Inflammatory macrophage (primary cell): ENCODE results near the gene LRSAM1.

Experiments
- DNase-seq, 2 donors: peaks; one replicate each; pipeline ENCODE4 v3.0.0-alpha.2; 2020 to 2022

LRSAM1 gene

GRCh38 chr9:127519301-127520166 lies 68.2 kb downstream of the LRSAM1 start:
- DNase-seq, result peak; percentile 90 to 96

- DNase-seq, result no peak
Measured at GRCh38 chr9:127520941-127521918, 69.9 kb downstream of the LRSAM1 start.

- DNase-seq, result no peak
Measured at GRCh38 chr9:127521919-127522304, 70.6 kb downstream of the LRSAM1 start.

- no peak for DNase-seq
Measured at GRCh38 chr9:127522727-127523126, 71.4 kb downstream of the LRSAM1 start.

GRCh38 chr9:127523312-127523851 lies 72.1 kb downstream of the LRSAM1 start:
- DNase-seq, result peak; percentile 54 to 66

GRCh38 chr9:127524373-127524772 lies 73.1 kb downstream of the LRSAM1 start:
- DNase-seq, result no peak

GRCh38 chr9:127525401-127526188 lies 74.3 kb downstream of the LRSAM1 start:
- peak; percentile 72 to 75 for DNase-seq

GRCh38 chr9:127526655-127527559 lies 75.6 kb downstream of the LRSAM1 start:
- no peak for DNase-seq

- no peak for DNase-seq
Measured at GRCh38 chr9:127527560-127528268, 76.4 kb downstream of the LRSAM1 start.

GRCh38 chr9:127528422-127529251 lies 77.3 kb downstream of the LRSAM1 start:
- DNase-seq, result no peak

- DNase-seq, result no peak
Measured at GRCh38 chr9:127529671-127530070, 78.4 kb downstream of the LRSAM1 start.

- DNase-seq, result no peak
Measured at GRCh38 chr9:127530206-127530941, 79.1 kb downstream of the LRSAM1 start.

GRCh38 chr9:127531676-127532075 lies 80.4 kb downstream of the LRSAM1 start:
- DNase-seq, result no peak

- no peak for DNase-seq
Measured at GRCh38 chr9:127534250-127534906, 83.1 kb downstream of the LRSAM1 start.

GRCh38 chr9:127534931-127535330 lies 83.6 kb downstream of the LRSAM1 start:
- DNase-seq, result no peak

- DNase-seq, result no peak
Measured at GRCh38 chr9:127535396-127535795, 84.1 kb downstream of the LRSAM1 start.

GRCh38 chr9:127535834-127536233 lies 84.5 kb downstream of the LRSAM1 start:
- no peak for DNase-seq

GRCh38 chr9:127536499-127536898 lies 85.2 kb downstream of the LRSAM1 start:
- DNase-seq, result no peak
